Effector CD8-positive, alpha-beta T cell (primary cell): Measurements from ENCODE around the gene OR1L6.

Experiments used
- DNase-seq: peaks from one replicate; lab custom pipeline; 2025; lab: John Stamatoyannopoulos, UW
- total RNA-seq, 4 experiments: gene quantifications; one replicate each; lab custom pipeline; 2026; lab: John Stamatoyannopoulos, UW

Gene OR1L6, protein sequence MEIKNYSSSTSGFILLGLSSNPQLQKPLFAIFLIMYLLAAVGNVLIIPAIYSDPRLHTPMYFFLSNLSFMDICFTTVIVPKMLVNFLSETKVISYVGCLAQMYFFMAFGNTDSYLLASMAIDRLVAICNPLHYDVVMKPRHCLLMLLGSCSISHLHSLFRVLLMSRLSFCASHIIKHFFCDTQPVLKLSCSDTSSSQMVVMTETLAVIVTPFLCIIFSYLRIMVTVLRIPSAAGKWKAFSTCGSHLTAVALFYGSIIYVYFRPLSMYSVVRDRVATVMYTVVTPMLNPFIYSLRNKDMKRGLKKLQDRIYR
- 0 reads per million in 4 experiments for total RNA-seq

DNA sequence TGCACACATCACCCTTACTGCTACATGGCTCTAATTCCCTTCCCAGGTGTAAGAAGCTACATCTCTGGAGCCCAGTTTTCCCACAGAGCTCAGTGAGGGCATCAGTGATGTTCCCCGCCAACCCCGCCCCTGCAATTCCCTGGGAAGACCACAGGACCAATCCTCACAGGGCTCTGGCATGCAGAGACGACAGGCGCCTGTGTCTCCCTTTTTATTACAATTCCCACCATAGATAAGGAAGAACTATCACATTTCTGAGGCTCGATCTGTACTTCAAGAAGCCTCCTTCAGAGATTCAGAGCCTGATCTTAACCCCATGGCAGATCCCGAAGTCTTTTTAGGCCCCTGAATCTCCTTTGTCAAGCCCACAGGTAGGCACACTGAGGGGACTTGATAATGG lies at the start of gene OR1L6:
OR1L6 (plus strand) TSS at position 301 of the 400 bp plus-strand sequence. CDS start 7,545 bp downstream, outside the sequence.
- DNase-seq, result no peak

DNA sequence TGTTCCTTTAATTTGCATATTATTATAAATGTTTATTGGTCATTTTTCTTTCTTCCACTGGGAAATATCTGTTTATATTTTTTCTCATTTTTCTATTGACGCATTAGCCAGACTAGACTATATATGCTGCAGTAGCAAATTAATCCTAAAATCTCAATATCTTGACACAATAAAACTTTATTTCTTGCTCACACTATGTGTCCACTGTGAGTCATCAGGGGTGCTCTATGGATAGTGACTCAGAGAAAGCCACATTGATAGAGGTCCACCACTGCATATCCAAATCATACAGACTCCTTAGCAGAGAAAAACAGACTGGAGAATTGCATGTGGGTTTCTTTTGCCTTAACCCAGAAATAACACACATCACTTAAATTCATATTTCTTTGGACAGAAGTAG lies 46.4 kb upstream of the OR1L6 start:
- DNase-seq, result no peak

DNA sequence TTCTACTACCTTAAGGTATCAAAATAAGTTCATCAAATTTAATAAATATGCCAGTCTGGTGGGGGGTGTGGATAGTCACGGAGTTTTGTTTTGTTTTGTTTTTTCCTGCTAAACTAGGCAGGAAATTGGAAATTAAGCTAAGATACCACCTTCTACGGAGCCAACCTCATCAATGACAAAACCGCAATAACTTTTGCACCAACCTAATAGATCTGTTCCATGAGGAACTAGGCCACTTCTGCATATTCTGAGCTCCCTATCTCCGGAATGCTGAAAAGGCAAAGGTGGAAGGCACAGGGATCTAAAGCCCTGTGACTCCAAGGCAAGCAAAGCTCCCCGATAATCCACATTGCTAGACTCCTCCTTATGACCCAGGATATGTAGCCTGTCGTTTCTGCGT lies 24.1 kb upstream of the OR1L6 start:
- DNase-seq, result no peak

DNA sequence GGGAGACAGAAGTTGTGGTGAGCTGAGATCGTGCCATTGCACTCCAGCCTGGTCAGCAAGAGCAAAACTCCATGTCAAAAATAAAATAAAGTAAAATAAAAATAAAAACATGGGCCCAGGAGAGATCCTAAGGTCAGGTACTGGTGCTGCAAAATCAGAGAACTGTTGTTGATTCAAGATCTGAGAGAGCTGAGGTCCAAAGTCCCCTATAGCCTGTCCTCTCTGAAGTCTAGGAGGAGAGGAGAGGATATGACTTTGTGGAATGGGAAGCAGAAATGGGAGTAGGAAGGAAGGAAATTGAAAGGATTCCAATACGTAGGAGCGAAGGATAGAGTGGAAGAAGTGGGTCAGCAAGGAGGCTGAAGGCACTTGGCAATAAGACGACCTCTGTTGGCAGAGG lies 22.9 kb upstream of the OR1L6 start:
- no peak for DNase-seq

DNA sequence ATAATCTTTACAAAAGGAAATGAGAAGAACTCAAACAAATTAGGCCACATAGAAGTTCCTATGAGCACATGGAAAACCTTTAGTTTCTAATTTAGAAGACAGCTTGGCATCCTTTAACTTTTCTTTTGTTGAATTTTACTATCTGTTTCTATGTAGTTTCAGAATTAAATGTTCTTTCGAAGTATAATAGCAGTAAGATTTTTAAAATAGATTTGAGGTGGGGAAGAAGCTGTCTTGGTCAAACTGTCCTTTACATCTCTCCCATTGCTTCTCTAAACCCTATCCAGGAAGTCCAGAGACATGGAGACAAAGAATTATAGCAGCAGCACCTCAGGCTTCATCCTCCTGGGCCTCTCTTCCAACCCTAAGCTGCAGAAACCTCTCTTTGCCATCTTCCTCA lies 18.4 kb upstream of the OR1L6 start, which contains the start of gene OR1L4:
OR1L4 (plus strand) TSS at position 301 of the 400 bp plus-strand sequence; CDS start at position 301, 0 bp downstream.
- DNase-seq, result no peak

DNA sequence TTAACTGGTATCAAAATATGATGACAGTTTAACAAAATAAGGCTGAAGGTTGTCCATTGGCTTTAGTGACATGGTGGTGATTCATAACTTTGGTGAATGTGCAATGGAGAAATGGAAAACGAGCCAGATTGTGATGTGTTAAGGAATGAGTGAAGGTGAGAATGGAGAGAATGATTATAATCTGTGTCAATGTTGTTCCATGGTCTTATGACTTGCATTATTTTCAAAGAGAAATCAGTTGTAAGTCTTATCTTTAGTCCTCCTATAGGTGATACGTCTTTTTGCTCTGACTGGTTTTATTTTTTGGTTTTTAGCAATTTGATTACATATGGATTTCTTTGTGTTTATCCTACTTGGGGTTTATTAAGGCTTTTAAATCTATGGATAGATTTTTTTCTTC lies 12.7 kb downstream of the OR1L6 start:
- no peak for DNase-seq

DNA sequence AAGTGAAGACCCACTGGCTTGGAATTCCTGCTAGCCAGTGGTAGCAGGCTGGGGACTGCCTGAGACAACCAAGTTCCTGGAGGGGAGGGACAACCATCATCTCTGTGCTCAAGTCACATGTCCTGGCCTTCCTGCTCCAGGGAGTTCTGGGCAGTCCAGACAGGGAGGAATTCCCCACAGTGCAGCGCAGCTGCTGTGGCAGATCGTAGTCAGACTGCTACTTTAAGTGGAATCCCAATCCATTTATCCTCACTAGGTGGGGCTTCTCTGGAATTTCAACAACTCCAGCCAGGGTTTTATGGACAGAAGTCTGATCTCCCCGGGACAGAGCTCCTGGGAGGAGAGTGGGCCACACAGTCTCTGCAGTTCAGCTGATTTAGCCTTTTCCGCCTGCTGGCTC lies 25.7 kb downstream of the OR1L6 start:
- no peak for DNase-seq

DNA sequence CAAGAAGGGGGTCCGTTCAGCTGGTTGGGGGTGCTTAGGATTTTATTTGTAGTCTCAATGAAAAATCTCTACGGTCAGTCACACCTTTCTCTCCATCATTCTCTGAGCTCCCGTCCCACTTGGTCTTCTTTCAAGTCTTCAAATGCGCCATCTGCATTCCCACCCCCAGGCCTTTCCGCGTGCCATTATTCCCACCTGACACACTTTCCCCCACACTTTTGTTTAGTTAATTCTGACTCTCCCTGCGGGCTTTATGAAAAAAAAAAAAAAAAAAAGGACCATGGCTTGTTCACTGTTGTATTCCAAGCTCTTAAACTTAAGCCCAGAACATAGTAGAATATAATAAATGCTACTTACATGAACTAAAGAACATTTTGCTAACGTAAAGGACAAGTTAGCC lies 34.9 kb downstream of the OR1L6 start:
- no peak for DNase-seq

DNA sequence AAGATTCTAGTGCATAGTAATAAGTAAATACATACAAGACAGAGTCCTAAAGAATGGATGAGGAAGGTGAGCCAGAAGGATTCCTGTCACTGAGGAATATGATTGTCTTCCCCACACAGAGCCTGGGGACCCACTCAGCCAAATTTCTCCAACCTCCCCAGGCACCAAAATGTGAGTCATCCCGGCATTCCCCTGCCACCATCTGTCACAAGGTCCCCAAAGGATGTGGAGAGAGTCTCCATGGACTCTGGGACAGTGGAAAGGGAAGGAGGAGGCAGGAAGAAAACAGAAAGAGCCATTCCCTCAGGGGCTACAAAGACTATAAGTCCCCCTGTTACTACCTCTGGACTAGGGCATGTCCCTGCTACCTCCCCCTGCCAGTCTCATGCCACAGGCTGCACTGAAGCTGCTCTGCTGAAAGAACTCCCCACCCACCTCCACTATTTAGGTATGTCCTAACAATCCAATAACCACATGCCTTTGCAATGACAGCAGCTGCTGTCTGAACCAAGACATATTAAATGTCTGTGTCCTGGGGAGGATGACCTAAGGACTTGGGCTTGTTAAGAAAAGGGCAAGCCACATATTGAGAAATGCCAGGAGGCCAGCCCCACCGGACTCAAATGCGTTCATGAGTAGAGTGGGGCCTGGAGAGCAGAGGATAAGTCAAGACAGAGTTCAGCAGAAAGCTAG lies 36.0 kb downstream of the OR1L6 start:
- DNase-seq, result no peak

DNA sequence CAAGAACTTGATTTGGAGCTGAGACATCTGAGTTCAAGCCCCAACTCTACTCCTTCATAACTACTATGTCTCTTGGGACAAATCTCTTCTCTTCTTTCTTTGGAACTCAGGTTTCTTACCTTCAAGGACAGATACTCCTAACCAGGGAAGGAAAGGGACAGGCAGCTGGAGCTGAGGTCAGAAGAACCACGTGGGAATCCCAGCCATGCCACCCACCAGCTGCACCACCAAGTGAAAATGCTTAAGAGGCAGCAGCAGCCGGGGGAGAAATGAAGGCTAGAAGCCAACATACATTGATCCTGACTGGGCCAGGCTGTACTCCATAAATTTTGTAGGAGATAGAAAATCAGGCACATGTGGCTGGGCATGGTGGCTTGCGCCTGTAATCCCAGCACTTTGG lies 37.1 kb downstream of the OR1L6 start:
- DNase-seq, result no peak

DNA sequence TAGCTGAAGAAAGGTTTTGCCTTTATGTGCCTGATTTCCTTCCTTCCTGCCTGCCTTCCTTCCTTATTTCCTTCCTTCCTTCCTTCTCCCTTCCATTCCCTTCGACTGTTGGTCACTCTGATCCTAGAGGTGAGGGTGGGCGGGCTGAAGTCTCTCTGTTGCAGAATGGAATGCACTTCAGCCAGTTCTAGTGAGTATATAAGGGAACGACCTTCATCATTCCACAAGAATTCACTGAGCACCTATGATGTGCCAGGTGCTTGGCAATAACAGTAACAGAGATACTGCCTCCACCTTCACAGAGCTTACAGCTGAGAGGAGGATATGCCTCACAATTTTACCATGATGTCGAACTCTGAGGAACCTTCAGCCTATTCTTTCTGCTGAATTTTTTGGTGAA lies 37.9 kb downstream of the OR1L6 start:
- DNase-seq, result no peak

DNA sequence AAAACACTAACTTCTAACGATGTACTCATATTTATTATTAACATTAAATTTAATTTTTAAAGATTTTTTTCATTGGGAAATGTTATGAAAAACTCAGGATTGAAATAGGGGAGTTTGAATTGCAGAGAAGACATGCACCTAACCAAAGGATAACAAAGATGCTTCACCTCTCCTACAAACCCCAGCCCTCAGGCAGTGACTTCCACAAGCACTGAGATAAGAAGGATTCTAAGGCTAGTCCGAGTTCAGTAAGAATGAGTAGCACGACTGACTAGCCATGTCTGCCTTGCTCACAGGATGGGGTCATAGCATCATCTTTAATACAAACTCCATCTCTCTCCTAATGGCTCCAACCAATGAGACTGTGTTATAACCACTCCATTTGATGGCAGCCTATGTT lies 39.6 kb downstream of the OR1L6 start:
- DNase-seq, result no peak

DNA sequence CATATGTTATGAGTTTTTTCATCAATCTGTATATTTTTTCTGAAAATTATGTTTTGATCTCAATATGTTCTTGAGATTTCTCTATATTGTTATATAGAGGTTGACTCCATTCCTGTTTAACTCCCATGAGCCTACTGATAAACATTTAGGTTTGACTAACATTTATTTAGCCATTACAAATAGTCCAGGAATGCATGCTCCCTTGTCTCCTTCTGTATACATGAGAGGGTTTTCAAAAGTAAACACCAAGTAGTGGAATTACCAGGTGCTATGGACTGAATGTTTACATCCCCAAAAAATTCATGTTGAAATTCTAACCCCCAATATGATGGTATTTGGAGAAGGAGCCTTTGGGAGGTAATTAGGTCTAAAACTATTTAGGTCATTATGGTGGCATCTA lies 43.2 kb downstream of the OR1L6 start:
- DNase-seq, result no peak

DNA sequence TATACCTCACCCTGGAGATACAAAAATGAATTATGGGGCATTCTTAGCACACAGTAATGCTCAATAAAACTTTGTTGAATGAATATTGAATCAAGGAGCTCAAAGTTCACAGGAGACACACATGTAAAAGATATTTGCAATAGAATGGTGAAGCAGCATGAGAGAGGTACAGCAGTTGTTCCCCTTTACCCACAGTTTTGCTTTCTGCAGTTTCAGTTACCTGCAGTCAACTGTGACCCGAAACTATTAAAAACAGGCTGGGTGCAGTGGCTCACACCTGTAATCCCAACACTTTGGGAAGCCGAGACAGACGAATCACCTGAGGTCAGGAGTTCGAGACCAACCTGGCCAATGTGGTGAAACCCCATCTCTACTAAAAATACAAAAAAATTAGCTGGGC lies 44.2 kb downstream of the OR1L6 start:
- no peak for DNase-seq

DNA sequence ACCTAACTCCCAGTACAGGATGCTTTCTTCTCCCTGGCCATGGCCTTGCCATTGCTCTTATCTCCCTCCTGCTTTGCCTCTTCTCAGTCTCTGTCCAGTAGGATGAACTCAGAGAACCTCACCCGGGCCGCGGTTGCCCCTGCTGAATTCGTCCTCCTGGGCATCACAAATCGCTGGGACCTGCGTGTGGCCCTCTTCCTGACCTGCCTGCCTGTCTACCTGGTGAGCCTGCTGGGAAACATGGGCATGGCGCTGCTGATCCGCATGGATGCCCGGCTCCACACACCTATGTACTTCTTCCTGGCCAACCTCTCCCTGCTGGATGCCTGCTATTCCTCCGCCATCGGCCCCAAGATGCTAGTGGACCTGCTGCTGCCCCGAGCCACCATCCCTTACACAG lies 46.7 kb downstream of the OR1L6 start, which contains the start of gene OR5C1:
OR5C1 (plus strand) TSS at position 103 of the 400 bp plus-strand sequence; CDS start at position 103, 0 bp downstream.
- no peak for DNase-seq

DNA sequence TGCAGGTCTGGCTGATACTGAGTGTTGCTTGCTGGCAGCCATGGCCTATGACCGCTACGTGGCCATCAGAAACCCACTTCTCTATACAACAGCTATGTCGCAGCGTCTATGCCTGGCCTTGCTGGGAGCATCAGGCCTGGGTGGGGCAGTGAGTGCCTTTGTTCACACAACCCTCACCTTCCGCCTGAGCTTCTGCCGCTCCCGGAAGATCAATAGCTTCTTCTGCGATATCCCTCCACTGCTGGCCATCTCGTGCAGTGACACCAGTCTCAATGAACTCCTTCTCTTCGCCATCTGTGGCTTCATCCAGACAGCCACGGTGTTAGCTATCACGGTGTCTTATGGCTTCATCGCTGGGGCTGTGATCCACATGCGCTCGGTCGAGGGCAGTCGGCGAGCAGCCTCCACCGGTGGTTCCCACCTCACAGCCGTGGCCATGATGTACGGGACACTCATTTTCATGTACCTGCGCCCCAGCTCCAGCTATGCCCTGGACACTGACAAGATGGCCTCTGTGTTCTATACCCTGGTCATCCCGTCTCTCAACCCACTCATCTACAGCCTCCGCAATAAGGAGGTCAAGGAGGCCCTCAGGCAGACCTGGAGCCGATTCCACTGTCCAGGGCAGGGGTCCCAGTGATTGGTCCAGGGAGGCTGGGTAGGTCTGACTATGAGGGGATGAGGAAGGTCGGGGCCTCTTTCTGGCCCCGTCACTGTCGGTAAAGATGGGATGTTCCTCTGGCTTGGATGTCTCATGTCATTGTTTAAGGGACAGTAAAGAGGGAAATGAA lies 47.3 kb downstream of the OR1L6 start:
- DNase-seq, result no peak

DNA sequence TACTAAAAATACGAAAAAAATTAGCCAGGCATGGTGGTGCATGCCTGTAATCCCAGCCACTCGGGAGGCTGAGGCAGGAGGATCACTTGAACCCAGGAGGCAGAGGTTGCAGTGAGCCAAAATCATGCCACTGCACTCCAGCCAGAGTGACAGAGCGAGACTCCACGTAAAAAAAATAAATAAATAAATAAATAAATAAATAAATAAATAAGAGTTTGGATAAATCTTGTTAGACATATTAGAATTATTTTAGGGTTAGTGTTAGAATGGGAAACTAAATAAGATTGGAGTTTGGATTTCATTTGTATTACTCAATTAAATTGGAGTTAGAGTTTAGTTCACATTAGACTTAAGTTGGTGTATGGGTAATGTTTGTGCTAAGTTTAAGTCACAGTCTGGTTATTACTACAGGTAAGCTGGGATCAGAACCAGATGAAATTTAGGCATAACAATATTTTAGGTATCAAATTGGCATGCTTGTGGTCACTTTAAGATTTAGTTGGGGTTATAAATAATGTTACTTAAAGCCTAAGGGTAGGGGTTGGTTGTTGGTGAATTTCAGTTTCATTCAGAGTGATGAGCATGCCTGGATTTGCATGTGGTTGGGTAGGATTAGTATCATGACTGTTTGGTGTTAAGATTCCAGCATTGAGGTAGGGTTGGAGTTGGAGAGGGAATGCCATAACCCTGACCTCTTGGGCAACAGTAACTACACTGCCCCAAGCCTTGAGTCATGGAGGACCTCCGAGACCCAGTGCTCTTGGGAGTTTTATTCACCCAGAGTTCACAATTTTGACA lies 50.0 kb downstream of the OR1L6 start:
- DNase-seq, result no peak

DNA sequence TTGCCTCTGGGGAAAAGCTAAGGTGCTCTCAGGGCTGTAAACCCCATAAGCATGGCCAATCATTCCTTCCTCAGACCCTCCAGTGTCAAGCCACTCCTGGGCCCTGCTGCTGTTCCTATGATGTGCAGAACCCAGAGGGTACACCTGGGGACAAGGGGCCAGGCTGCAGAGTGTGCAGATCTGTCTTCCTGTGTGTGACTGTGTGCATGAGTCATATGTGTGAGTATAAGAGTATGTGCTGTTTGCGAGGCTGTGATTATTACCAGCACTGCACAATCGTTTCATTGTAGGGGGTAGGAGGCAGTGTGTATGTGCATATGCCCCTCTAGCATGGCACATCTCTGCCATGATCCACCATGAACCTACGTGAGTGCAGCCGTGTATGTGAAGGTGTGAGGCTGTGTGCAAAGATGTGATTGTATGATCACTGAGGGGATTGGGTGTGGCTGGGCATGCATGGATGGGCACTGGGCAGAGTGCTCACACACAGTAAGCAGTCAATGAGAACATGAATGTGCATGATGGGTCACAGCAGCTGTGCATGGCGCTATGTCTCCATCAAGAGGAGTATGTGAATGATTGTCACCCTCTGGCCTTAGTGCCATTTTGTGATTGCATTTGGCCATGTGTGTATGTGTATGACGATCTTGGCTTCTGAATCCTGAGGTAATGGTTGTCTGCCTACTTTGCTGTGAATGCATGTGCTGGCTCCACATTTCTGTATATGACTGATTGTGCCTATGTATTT lies 55.4 kb downstream of the OR1L6 start:
- no peak for DNase-seq
